HCT116 (cell line): ENCODE measurements around the gene WDSUB1. TPM values are rescaled to one million over a fixed set of nuclear protein-coding genes. Genes with fewer than 3 reads are reported as not detected.

Experiments
- ATAC-seq: fragments of 200-7000 bp; cut with Tn5 transposase; 2 replicates; pipeline ENCODE4 v1.9.1; 2020; ENCODE audit warnings: mild to moderate bottlenecking, moderate library complexity
- BruUV-seq: library from RNA; stranded (reverse); fragments of 400-500 nt; replicated peaks from 2 replicates; lab custom pipeline; 2021; lab: Mats Ljungman, UMichigan
- CTCF ChIA-PET: fragments of 300-600 bp; sonication (Branson Sonifier 250); formaldehyde crosslinking; loops from one replicate; lab custom pipeline; 2021; ENCODE audit warnings: antibody characterized with exemption; lab: Charles Lee
- POLR2A ChIA-PET: fragments of 300-600, 350-600 bp; sonication (Branson Sonifier 250); formaldehyde crosslinking; loops from one replicate; lab custom pipeline; 2021; ENCODE audit warnings: antibody characterized with exemption; lab: Charles Lee
- RAD21 ChIA-PET, 2 experiments: fragments of 300-600 bp; sonication (Branson Sonifier 250); formaldehyde crosslinking; loops; one replicate each; lab custom pipeline; 2023; ENCODE audit warnings: low total read pairs in 2 of 2; ENCODE audit not compliant: uncharacterized antibody in 2 of 2, unreplicated experiment in 2 of 2, low non-redundant PET in 1 of 2; lab: Charles Lee
- DNase-seq: peaks from one replicate; pipeline ENCODE4 v3.0.0-alpha.2; 2010; ENCODE audit warnings: low read depth, low spot score
- H2AFZ ChIP-seq: fragments of 200-600 bp; shearing (Covaris generic), sonication (generic); 2 replicates; pipeline ENCODE4 v1.6.1; 2017; ENCODE audit warnings: low read depth, mixed run types, mixed read lengths, antibody characterized with exemption, low read length; ENCODE audit not compliant: poor library complexity, severe bottlenecking
- H3K27ac ChIP-seq: 2 replicates; pipeline ENCODE4 v1.5.1; 2012; ENCODE audit warnings: low read depth, low read length
- H3K27me3 ChIP-seq: fragments of 200-600 bp; sonication (generic); 2 replicates; pipeline ENCODE4 v1.6.1; 2016; ENCODE audit warnings: mixed run types, low read length, mixed read lengths; ENCODE audit not compliant: insufficient read depth
- H3K36me3 ChIP-seq, 2 experiments: fragments of 200-500 bp in 1 of 2; fragments of 200-600 bp in 1 of 2; sonication (Bioruptor generic) in 1 of 2; sonication (generic) in 1 of 2; 2 replicates each; pipeline versions ENCODE4 v1.5.1 to v1.6.1; 2014 to 2016; ENCODE audit warnings: low read length in 2 of 2, inconsistent platforms in 1 of 2, mixed read lengths in 1 of 2, mixed run types in 1 of 2; ENCODE audit not compliant: insufficient read depth in 2 of 2, control insufficient read depth in 1 of 2
- H3K4me1 ChIP-seq, 2 experiments: fragments of 200-600 bp in 1 of 2; sonication (generic) in 1 of 2; 2 replicates each; pipeline versions ENCODE4 v1.5.1 to v1.6.1; 2012 to 2017; ENCODE audit warnings: low read length in 2 of 2, inconsistent platforms in 1 of 2, mild to moderate bottlenecking in 1 of 2, mixed read lengths in 1 of 2, mixed run types in 1 of 2, moderate library complexity in 1 of 2; ENCODE audit not compliant: insufficient read depth in 2 of 2, control insufficient read depth in 1 of 2
- H3K4me2 ChIP-seq: fragments of 200-600 bp; sonication (generic); 2 replicates; pipeline ENCODE4 v1.6.1; 2017; ENCODE audit warnings: mixed run types, low read length, mixed read lengths
- H3K4me3 ChIP-seq, 2 experiments: fragments of 200-600 bp in 1 of 2; sonication (generic) in 1 of 2; replicated peaks in 1 of 2; 2 replicates each; pipeline ENCODE4 v1.5.1; 2011 to 2016; ENCODE audit warnings: low read length in 2 of 2, control low read depth in 1 of 2, low read depth in 1 of 2, mild to moderate bottlenecking in 1 of 2, mixed read lengths in 1 of 2, mixed run types in 1 of 2
- H3K79me2 ChIP-seq: fragments of 200-600 bp; sonication (generic); 2 replicates; pipeline ENCODE4 v1.6.1; 2017; ENCODE audit warnings: mild to moderate bottlenecking, mixed run types, low read length, moderate library complexity, mixed read lengths; ENCODE audit not compliant: insufficient read depth
- H3K9ac ChIP-seq: fragments of 200-600 bp; sonication (generic); 2 replicates; pipeline ENCODE4 v1.6.1; 2016; ENCODE audit warnings: low read length, mixed read lengths
- H3K9me2 ChIP-seq: fragments of 200-600 bp; sonication (generic), shearing (Covaris generic); 2 replicates; pipeline ENCODE4 v1.6.1; 2017; ENCODE audit warnings: mixed run types, mild to moderate bottlenecking, moderate library complexity; ENCODE audit not compliant: insufficient read depth
- H3K9me3 ChIP-seq, 2 experiments: fragments of 200-500 bp in 1 of 2; fragments of 200-600 bp in 1 of 2; sonication (Bioruptor generic) in 1 of 2; sonication (generic) in 1 of 2; 2 replicates each; pipeline ENCODE4 v1.6.1; 2014 to 2017; ENCODE audit warnings: low read length in 2 of 2, mixed read lengths in 2 of 2, inconsistent platforms in 1 of 2, low read depth in 1 of 2, mild to moderate bottlenecking in 1 of 2, mixed run types in 1 of 2, moderate library complexity in 1 of 2; ENCODE audit not compliant: control insufficient read depth in 1 of 2, insufficient read depth in 1 of 2
- H4K20me1 ChIP-seq: fragments of 200-600 bp; sonication (generic), shearing (Covaris generic); 2 replicates; pipeline ENCODE4 v1.6.1; 2017; ENCODE audit warnings: mixed run types, mild to moderate bottlenecking, moderate library complexity; ENCODE audit not compliant: insufficient read depth
- EGR1 ChIP-seq: IDR thresholded peaks from 2 replicates; pipeline ENCODE4 v1.6.1; 2012; ENCODE audit warnings: low read depth
- FOSL1 ChIP-seq: IDR thresholded peaks from 2 replicates; pipeline ENCODE4 v1.6.1; 2012; ENCODE audit warnings: low read depth
- TCF7L2 ChIP-seq: IDR thresholded peaks from 2 replicates; pipeline ENCODE4 v1.7.0; 2011; ENCODE audit warnings: borderline replicate concordance, inconsistent platforms; ENCODE audit not compliant: insufficient read depth, insufficient read length; ENCODE audit errors: extremely low read depth
- YY1 ChIP-seq: IDR thresholded peaks from 2 replicates; pipeline ENCODE4 v1.6.1; 2011; ENCODE audit warnings: low read length, low read depth, moderate library complexity, mild to moderate bottlenecking; ENCODE audit not compliant: insufficient replicate concordance; ENCODE audit errors: extremely low read depth
- intact Hi-C: fragments of 100-400 bp; cut with micrococcal nuclease; formaldehyde crosslinking; loops from 2 replicates; pipeline ENCODE4 v1.10.0; 2022
- total RNA-seq: library from RNA; stranded (reverse); gene quantifications from one replicate; pipeline ENCODE4 v1.2.1, GENCODE V29; 2021; ENCODE audit not compliant: unreplicated experiment

WDSUB1 gene
- total RNA-seq, 1 experiment from 2014 or later = 8.8 TPM

- Histone ChIP-seq H4K20me1 (no peaks in the 10 kb centered on the region), H3K4me1 (no peaks in the 10 kb centered on the region), H2AFZ (no peak overlapping the region), H3K79me2 (no peaks in the 10 kb centered on the region), H3K4me2 (no peak overlapping the region), H3K36me3 (no peaks in the 10 kb centered on the region; a peak in 1 of 4 replicates), H3K9me3 (no peaks in the 10 kb centered on the region), H3K4me3 (no peak overlapping the region), H3K27ac (no peak overlapping the region), H3K27me3 (no peaks in the 10 kb centered on the region), H3K9ac (no peak overlapping the region), H3K9me2 (no peaks in the 10 kb centered on the region)
- DNase-seq (no peak), ATAC-seq (no peak)
- BruUV-seq = no TSS peak
- ChIA-PET POLR2A (no interaction called here), RAD21 (no interaction called here), CTCF (no interaction called here)
- TF ChIP-seq FOSL1 = no peak
- TF ChIP-seq EGR1 = no peak
- intact Hi-C loops = no loop called here
Measured at GRCh38 chr2:159208438-159208837, 78.1 kb downstream of the WDSUB1 start.

- Histone ChIP-seq H3K4me1 (no peaks in the 10 kb centered on the region), H3K79me2 (no peaks in the 10 kb centered on the region), H3K4me2 (no peak overlapping the region), H3K9ac (no peak overlapping the region), H3K4me3 (no peak overlapping the region), H3K9me2 (no peaks in the 10 kb centered on the region), H4K20me1 (no peaks in the 10 kb centered on the region), H3K36me3 (no peaks in the 10 kb centered on the region; a peak in 1 of 4 replicates), H2AFZ (no peak overlapping the region), H3K9me3 (no peaks in the 10 kb centered on the region), H3K27me3 (no peaks in the 10 kb centered on the region)
- ChIA-PET POLR2A (interaction anchor here (0.6 kb wide), 1 partner anchor 43 kb away, joined by 3 read pairs; no protein-coding TSS in a partner anchor), RAD21 (no interaction called here), CTCF (no interaction called here)
- BruUV-seq = no TSS peak
- intact Hi-C loops = no loop called here
- ATAC-seq = no peak
- no peak for TF ChIP-seq YY1
- TF ChIP-seq TCF7L2 = no peak
- TF ChIP-seq, all 23 proteins: peak for 0
- DNase-seq = no peak
- no peak overlapping the region for H3K27ac ChIP-seq
Measured at GRCh38 chr2:159206736-159207380, 79.6 kb downstream of the WDSUB1 start.
